HT1080 (cell line): Measurements from ENCODE around the gene TMPRSS13. TPM values are rescaled to one million over a fixed set of nuclear protein-coding genes. Genes with fewer than 3 reads are reported as not detected.

ENCODE experiments used
- DNase-seq: peaks from one replicate; pipeline ENCODE4 v3.0.0-alpha.2; 2015; ENCODE audit warnings: low read depth
- total RNA-seq: library from RNA; depleted of rRNA; stranded (reverse); fragments of >200 nt; shearing (Covaris generic); gene quantifications from 2 replicates; pipeline ENCODE4 v1.2.3, GENCODE V29; 2014; rRNA removed

TMPRSS13 gene
- total RNA-seq, 1 experiment from 2014 or later: not detected

- no peak for DNase-seq
Measured at GRCh38 chr11:117857734-117858414, 71.3 kb downstream of the TMPRSS13 start.

- DNase-seq: no peak
Measured at GRCh38 chr11:117855912-117856651, 73.1 kb downstream of the TMPRSS13 start.

DNA sequence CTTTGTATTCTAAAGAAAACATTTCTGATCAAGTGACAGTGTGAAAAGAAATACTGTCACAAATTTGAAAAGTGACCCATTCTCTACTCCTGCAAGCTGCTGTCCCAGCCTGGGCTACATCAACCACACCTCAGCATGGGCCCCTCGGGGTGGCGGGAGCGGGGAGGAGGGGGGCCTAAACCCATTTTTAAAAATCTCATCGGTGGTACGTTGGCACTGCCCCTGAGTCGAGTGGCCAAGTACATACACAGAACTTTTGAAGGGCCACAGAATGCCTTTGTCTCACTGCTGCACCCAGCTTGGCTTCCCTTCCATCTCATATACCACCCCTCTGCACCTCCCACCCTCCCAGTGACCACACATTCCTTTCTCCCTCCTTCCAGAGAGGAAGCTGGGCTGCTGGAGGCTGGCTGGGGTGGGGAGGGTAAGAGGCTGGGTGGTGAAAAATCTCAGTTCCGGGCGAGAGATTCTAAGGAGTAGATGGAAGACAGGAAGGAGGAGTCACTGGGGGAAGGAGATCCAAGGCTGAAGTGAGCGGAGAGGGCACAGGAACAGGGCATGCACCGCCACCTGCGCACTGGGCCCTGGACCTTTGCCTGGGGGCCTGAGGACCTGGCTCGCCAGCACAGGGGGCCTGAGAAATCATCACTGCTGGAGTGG is 73.9 kb downstream of the TMPRSS13 start:
- DNase-seq: no peak

- no peak for DNase-seq
Measured at GRCh38 chr11:117852309-117852708, 76.9 kb downstream of the TMPRSS13 start.

DNA sequence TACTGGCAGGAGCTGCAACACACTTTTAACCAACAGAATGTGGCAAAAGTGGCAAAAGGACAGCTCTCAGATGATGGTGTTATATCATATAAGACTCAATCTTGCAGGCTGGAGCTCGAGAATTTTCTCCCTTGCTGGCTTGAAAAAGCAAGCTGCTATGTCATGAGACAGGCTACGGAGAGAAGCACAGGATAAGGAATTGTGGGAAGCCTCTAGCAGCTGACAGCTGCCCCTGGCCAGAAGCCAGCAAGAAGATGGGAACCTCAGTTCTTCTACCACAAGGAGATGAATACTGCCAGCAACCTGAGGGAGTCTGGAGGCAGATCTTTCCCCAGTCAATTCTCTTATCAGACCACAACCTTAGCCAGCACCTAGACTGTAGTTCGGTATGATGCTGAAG is 77.3 kb downstream of the TMPRSS13 start:
- no peak for DNase-seq

DNA sequence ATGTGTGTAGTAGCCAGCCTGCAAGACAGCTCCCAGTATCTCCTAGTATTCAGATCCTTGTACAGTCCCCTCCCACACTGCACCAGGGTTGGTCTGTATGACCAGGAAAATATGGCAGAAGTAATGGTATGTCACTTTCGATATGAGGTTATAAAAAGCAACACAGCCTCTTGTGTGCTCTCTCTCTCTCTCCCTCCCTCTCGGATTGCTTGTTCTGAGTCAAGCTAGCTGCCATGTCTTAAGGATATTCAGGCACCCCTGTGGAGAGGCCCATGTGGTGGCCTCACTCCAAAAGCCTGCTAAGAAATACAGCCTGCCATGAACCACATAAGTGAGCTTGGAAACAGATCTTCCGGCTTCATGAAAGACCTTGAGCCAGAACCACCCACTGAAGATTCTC is 78.1 kb downstream of the TMPRSS13 start:
- DNase-seq: peak; percentile 31

Other genes with a start within 250 kb of the TMPRSS13 start
- not detected in 2 replicates for gene DSCAML1, start 132.2 kb downstream of the TMPRSS13 start, total RNA-seq
- not detected in 2 replicates for gene FXYD2, start 104.7 kb downstream of the TMPRSS13 start, total RNA-seq
- gene FXYD6, start 52.7 kb downstream of the TMPRSS13 start, total RNA-seq: 0.87 and 1.1 TPM in 2 replicates
- not detected in 2 replicates for gene IL10RA, start 57.0 kb upstream of the TMPRSS13 start, total RNA-seq
- gene TMPRSS4, start 147.7 kb upstream of the TMPRSS13 start, total RNA-seq: not detected in 2 replicates
- not detected in 2 replicates for gene SMIM35, start 157.6 kb upstream of the TMPRSS13 start, total RNA-seq
- gene SCN4B, start 223.4 kb upstream of the TMPRSS13 start, total RNA-seq: not detected in 2 replicates
- 0.03 TPM in 1 of 2 replicates, not detected in the other for gene SCN2B, start 247.2 kb upstream of the TMPRSS13 start, total RNA-seq